GM19328 (cell line): Measurements from ENCODE around the gene COPS7A.

Experiments used
- ATAC-seq: cut with Tn5 transposase; IDR thresholded peaks from one replicate; pipeline ENCODE4 v1.9.1; 2021; ENCODE audit warnings: mild to moderate bottlenecking, moderate library complexity; ENCODE audit not compliant: unreplicated experiment

COPS7A gene, protein sequence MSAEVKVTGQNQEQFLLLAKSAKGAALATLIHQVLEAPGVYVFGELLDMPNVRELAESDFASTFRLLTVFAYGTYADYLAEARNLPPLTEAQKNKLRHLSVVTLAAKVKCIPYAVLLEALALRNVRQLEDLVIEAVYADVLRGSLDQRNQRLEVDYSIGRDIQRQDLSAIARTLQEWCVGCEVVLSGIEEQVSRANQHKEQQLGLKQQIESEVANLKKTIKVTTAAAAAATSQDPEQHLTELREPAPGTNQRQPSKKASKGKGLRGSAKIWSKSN

DNA sequence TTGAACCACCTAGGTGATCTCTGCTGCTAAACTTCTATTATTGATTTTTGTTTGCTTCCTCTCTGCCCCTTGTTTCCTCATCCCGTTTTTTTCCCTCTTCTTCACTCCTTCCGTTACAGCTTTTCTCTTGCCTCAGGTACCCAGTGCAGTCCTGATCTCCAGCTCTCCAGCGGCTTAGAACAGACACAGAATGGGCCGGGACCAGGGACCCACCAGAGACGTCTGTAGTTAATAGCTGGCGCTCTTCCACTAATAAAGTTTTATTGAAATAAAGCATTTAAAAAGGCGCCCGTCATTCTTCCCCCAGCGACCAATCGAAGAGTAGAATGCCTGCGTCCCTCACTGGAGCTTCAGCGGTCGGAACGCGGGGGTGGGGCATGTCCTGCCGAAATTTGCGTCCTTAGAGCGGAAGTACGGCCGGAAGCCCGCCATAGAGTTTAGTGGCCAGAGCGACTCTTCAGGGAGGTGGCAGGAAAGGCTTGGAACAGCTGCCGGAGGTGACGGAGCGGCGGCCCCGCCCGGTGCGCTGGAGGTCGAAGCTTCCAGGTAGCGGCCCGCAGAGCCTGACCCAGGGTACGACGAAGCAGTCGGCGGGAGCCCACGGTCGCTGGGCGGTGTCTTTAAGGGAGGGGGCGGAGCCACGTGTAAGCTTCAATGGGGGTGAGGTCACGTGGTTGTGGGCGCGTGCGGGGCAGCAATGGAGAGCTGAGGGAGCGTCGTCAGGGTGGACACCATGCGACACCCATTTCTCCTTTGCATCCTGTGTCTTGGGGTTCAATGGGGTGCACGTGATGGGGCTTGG is at the start of gene COPS7A:
Gene COPS7A (plus strand): TSS at position 440 of the 802 bp plus-strand sequence. CDS start 611 bp downstream, outside the sequence.
- peak; percentile 93 for ATAC-seq

DNA sequence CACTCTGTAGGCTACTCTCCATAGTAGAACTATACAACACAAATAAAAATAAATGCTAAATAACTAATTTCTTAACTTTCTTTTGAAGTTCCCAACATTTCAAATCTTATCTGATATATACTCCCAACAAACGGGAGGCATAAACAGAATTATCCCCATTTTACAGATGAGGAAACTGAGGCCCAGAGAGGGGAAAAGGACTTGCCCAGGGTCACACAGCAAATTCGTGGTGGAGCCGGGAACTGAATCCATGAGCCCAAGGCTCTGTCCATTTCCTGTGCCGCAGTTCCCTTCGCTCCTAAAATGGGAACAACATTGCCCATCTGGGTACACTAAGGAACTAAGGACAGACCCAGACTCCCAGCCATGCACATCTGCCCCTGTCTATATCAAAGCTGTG is 46.9 kb upstream of the COPS7A start:
- ATAC-seq = no peak

DNA sequence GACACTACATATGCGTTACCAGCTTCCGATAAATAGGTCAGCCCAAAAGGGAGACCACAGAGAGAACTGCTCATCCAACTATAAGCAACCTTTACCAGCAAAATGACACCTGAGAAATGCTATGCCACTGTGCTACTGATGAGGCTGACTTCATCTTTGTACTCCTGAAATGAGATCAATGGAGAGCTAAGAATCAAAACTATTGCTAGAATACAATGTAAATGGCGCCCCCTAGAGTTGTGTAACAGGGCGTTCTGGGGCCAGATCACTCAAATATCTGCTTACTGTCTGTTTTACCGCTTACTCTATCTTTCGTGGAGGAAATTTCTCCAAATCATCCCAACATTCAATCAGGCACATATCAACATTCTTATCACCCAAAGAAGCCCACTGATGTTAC is 39.2 kb upstream of the COPS7A start:
- ATAC-seq = no peak

DNA sequence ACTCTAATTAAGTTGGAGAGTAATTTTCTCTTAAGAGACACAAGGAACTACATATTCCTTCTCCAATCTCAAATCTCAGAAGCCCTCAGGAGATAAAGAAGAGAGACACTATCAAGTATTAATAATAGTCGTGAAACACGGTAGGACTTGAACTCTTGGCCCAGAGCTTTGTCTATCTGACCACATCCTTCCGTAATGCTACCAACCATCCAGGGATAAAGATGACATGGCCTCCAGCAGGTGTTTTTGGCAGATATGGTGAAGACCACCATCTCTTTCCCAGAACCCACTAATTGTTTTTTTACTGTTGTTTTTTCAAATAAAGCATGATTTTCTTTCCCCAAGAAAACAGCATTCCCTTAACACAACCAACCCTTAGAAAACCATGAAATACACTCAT is 38.0 kb upstream of the COPS7A start:
- no peak for ATAC-seq

DNA sequence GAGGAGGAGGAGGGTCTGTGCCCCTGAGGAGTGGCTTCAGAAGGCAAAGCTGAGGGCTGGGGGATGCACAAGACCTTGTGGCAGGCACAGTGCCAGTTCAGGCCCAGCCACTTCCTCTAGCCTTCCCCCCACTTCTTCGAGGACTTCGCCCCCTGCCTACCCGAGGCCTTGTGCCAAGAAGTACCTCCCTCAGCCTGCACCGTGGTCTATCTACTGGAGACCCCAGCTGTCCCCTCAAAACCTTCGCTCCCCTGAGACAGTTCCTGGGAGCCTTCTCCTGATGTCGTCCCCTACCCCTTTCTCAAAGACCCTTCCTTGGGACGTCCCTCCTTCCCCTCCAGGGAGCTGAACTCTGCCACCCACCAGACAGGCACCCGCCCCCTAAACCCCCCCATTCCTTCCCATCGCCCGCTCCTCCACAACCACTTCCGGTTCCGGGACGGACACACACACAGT is 35.3 kb upstream of the COPS7A start:
- ATAC-seq = no peak

DNA sequence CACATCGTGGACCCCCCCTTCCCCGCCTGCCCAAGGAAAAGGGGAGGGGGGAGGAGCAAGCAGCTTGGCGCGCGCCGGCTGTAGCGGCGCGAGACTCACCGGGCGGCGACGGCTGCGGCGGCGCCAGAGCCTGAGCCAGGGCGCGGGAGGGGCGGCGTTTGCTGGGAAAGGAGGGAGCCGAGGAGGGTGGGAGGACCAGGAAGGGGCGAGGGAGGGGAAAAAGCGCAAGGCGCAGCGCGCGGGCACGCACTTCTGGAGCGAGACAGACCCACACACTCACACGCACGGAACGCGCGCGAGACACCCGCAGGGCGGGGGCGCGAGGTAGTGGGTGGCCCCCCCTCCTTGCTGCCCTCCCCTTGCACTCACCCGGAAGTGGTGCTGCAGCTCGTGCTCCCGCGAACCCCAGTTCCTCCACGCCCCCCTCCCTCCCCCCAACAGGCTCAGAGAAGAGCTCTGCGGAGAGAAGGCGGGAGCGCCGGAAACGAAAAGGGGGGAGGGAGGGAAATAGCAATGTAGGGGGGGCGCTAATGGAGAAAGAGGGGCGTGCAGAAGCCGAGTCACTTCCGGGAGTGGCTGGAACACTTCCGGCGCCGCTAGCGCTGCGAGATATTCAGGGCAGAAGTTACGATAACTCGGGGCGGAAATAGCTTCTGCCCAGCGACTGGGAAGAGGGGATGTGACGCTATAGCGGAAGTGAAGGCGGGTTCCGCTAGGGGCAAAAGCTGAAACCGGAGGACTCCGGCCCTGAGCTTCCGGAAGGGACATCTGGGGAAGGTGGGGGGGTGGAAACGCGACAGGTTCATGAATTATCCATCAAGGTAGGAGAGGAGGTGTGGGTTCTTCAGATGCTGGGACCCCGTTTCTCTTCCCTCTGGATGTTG is 34.6 kb upstream of the COPS7A start, which contains the start of gene ZNF384:
Gene ZNF384 (minus strand): TSS at position 377 of the 884 bp plus-strand sequence. CDS start 9,855 bp downstream, outside the sequence.
- peak; percentile 84 for ATAC-seq

DNA sequence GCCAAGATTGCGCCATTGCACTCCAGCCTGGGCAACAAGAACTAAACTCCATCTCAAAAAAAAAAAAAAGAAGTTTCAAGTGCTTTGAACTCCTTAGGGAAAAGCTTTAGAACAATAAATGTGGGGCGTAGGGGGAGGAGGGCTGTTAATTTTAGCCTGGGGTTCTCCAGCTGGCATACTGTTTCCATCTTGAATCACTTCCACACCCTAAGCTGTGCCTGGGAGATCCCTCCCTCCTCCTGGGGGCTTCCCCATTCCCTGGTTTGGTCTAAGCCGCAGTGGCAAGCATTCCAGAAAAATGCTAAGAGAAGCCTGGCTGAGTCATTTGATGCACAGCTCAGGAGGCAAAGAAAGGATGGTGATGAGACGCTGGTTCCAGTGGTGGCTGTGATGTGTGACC is 32.4 kb upstream of the COPS7A start:
- no peak for ATAC-seq

DNA sequence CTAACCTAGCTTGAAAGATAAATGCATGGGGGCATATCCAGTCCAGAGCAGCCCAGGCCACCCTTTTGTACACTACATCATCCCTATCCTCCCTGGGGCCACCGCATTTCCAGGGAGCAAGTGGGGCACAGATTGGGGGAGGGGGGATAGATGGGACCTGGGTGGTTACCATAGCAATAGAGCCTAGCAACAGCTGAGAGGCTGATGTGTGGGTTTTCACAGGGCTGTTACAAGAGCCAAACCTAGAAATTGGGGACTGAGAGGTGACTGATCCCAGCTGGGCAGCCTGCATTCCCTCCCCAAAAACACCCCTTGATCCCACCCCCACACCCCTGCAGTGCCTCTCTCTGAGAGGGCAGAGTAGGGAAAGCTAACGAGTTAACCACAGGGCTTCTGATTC is 31.0 kb upstream of the COPS7A start:
- ATAC-seq = no peak

DNA sequence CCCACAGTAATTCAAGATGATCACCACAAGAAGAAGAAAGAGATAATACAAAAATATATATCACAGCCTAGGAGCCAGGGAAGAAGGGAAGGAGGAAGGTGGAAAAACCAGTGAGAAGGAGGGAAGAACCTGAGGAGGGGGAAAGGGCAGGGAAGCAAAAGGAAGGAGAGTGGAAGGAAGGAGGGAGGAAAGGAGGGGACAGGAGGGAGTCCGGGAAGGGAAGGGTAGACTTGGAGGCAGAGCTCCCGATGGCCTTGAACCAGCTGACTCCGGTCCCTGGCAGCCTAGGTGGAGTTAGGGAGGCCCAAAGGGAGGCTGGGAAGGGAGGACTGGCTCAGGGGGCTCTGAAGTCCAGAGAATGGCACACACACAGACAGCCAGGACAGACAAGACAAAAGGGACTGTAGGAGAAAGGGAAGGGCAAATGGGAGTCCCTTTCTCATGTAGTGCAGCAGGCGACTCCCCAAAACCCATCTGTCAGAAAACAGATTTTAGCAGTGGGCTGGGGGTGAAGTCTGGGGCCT is 30.0 kb upstream of the COPS7A start:
- ATAC-seq = no peak

DNA sequence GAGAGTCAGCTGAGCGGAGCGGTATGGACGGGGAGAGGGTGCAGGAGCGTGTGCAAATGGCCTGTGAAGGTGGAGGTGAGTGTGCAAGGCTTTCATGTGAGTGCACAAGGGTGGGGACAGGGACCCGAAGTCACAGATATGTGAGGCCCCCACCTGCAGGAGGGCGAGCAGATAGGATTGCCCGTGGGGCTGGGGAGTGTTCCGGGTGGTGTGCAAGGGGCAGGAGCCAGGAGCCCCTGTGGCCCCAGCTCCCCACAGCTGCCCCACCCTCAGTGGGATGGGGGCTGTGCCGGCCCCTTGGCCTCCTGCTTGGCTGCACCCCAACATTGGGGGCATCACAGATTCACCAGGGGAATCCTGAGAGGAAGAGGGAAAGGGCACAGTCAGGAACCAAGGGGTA is 29.1 kb upstream of the COPS7A start:
- ATAC-seq = no peak

DNA sequence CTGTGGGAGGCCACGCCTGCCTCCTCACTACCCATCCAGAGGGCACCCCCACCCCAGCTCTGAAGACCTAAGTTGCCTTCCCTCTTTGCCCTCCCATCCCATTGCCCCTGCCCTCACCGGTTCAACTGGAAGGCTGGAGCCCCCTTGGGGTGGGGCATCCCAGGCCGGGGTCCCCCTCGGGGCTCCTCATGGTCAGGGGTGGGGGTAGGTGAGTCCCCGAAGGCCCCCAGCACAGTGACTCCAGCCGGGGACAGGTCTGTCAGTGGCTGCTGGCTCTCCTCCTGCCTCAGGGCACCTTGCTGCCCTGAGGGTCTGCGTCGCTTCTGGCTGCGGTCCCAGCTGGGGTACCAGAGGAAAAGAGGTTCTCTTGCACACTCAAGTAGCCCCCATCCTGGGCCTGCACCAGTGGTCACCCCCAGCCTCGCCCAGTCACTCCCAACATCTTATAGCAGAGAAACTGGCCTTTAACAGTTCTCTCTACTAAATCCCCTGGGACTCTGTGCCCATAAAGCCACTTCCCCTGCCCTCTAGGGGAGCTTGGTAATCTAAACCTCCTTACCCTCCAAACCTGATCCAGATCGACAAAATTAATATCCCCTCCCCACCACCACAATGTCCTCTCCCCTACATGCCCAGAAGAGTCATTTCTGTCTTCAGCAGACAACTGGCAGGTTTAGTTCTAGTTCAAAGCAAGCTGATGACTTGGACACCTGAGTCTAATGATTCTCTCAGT is 28.4 kb upstream of the COPS7A start:
- no peak for ATAC-seq

DNA sequence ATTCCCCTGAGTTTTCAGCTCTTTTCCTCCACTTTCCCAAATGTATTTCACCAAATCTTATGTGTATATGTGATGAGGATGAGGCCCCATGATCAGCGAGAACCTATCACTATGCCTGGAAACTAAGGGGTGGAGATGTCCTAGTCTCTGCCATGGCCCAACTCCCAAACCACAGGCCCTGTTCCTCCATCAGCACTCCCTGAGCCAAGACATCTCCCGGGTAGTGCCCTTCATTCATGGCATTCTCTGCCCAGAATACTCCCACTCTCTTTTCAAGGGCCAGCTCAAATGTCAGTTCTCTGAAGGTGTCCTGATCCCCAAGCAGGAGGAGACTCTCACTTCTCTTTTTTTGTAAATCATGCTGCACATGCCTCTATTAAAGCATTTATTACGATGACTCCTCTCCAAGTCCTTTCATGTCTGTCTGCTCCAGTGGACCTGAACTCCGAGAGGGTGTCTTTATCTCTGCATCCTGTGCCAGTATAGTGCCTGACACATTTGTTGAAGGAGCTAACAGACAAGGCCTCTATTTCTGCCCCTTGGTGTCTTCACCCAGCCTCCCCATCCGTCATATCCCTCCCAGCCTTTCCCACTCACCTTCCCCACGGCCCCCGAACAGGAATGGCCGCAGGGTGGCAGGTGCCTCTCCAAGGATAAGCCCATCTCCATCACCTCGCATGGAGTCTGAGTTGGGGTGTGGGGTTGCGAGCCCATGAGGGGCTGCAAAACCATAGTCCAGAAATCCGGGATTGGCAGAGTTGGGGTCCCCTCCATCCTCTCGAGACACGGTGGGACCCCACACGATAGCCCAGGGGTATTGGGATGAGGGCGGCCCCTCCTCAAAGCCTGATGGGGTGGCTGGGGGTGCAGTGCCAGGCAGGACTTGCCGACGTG is 26.9 kb upstream of the COPS7A start:
- ATAC-seq = no peak

DNA sequence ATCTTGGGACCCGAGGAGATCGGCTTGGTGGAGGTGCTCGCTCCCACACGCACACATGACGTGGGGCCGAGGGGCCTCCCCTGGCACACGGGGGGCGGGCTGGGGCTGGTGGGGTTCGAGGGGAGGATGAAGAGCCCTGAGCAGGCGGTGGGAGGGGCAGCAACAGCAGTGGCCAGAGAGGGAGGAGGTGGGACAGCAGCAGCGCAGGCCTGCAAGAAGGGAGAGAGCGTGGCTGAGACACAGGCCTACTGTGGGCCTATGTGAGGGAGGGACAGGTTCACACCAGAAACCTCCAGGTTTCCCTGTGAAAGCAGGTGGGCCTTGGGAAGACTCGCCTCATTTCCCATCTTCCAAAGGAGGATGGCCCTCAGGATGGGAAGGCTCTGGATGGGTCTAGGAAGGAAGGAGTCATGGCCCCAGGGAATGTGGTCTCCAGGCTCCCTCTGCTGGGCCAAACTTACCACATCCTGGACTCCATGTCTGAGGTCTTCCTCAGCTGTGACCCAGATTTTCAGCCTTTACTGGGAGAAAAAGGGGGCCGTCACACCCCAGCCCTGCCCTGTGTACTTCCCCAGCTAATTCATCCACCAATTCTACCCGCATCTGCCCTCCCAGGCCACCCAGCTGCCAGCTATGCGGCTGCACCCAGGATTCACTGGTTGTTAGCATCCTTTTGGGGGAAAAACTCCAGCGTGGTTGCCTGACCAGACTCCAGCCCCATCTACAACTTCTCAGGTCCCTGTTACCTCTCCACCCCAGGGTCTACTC is 26.1 kb upstream of the COPS7A start:
- ATAC-seq = no peak

DNA sequence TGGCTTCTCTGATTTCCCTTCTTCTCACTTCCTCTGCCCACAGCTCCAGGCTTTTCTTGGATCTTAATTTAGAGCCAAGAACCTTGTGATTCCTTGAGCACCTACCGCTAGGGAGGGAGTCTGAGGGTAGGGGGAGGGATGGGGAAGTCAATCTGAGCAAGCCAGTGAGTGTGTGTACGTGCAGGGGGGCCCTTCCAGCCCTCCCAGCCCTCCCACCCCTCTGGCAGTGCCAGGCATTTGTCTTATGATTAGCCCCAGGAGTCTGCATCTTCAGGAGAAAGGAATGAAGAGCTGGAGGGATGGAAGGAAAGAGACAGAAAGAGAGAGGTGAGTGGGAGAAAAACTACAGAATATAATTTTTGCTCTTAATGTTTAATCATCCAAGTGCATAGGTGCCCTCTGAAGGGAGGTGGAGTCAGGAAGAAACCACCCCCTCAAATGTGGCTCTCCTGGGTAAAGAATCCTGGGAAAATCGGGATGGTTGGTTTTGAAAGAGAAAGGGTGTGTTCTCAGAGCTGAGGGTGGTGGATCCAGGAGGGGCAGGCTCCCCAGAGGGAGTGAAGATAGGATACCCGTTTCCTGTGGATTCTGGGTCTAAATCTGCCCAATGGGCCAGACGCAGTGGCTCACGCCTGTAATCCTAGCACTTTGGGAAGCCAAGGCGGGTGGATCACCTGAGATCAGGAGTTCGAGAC is 25.3 kb upstream of the COPS7A start:
- no peak for ATAC-seq

DNA sequence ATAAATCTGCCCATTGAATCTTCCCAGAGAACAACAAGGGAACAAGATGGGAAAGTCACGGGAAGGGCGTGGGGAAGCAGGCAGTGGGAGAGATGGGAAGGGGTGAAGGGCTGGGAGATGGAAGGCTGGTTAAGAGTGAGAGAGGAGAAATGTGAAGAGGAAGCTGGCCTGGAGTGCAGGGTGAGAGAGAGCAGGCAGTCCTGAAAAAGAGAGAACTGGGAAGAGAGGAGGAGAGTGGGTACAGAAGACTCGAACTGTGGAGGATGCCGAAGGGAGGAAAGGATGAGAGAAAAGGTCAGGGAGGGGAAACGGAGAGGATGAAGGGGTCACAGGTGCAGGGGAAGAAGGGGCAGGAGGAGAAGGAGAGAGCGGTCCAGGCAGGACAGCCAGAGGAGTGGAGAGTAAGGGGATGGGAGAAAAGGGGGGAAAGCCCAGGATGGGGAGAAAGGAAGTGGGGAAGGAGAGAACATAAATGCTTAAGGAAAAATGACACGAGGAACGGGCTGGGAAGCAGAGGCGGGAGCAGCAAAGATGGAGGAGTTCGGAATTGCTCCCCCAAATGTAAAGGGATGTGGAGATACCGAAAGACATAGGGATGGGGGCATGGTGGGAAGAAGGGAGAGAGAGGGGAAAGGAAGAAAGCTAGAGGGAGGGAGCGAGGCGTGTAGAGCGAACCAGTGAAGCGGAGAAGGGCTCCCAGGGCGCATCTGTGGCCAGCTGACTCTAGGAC is 24.4 kb upstream of the COPS7A start:
- ATAC-seq = no peak

DNA sequence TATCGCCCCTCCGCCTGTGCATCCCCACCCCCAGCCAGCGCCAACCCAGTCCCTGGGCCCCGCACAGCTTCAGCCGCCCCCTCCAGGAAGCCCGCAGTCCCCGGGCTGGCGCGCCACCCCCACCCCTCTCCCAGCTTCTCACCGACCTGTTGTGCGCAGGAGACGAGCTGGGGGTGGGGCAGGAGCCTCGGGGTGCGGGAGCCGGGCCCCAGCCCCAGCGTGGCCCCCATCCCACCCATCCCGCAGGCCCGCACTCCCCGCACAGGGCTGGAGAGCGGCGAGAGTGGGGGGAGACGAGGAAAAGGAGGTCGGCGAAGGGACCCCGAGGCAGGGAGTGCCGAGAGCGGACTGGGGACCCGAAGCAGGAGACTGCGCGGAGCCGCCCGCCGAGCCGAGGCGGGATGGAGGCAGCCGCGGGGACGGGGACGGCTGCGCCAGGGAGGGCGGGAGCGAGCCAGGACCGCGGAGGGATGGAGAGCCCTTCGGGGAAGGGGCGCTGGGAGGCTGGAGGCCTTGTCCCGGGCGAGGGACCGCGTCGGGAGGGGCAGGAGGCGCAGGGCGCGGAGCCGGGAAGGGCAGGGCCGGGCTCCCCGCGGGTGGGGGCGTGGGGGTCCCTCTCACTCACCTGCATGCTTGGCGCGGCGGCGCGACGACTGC is 23.7 kb upstream of the COPS7A start:
- no peak for ATAC-seq

DNA sequence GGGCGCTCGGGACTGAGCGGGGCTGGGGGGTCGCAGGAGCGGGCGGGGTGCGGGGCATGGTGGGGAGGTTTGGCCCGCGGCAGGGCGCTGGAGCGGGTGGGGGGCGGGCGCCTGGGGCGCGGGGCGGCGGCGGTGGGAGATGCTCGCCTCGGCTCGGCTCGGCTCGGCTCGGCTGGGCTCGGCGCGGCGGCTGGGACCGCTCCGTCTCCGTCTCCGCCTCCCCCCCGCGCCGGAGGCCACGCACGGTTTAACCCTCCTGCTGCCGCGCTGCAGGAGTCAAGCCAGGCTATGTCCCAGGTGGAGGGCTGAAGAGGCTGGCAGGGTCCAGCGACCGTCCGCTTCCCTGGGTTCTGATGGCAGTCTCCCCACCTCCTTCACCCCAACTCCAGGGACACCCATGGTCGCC is 23.2 kb upstream of the COPS7A start, which contains the start of gene PIANP:
Gene PIANP (minus strand): TSS at position 170 of the 406 bp plus-strand sequence. CDS start 2,754 bp downstream, outside the sequence.
- no peak for ATAC-seq
